GM12878 (cell line): Measurements from ENCODE around the gene TSTD2.

Experiments
- ASH2L ChIP-seq: fragments of 300-600, 200-600 bp; sonication (generic); IDR thresholded peaks from 2 replicates; pipeline ENCODE4 v1.6.1; 2017; ENCODE audit warnings: low read depth, mild to moderate bottlenecking, borderline replicate concordance
- ATF2 ChIP-seq: IDR thresholded peaks from 2 replicates; pipeline ENCODE4 v1.6.1; 2012; ENCODE audit warnings: low read length, inconsistent platforms
- CHD4 ChIP-seq: fragments of 200-600 bp; sonication (generic); IDR thresholded peaks from 2 replicates; pipeline ENCODE4 v1.6.1; 2016; ENCODE audit warnings: mild to moderate bottlenecking
- E2F4 ChIP-seq: IDR thresholded peaks from 2 replicates; pipeline ENCODE4 v1.6.1; 2012; ENCODE audit warnings: low read depth, low read length, improper control_type of control experiment
- FOXM1 ChIP-seq: IDR thresholded peaks from 2 replicates; pipeline ENCODE4 v1.6.1; 2012; ENCODE audit warnings: low read depth, mild to moderate bottlenecking, inconsistent platforms, low read length, moderate library complexity
- GABPA ChIP-seq: IDR thresholded peaks from 2 replicates; pipeline ENCODE4 v1.6.1; 2014; ENCODE audit warnings: antibody characterized with exemption, low read depth, mild to moderate bottlenecking, inconsistent platforms
- MYC ChIP-seq: IDR thresholded peaks from 2 replicates; pipeline ENCODE4 v1.6.1; 2011; ENCODE audit warnings: mild to moderate bottlenecking, low read length, moderate library complexity, inconsistent platforms; ENCODE audit not compliant: insufficient read depth, insufficient replicate concordance, insufficient read length, severe bottlenecking
- POLR2A ChIP-seq: IDR thresholded peaks from 2 replicates; pipeline ENCODE4 v1.6.1; 2011; ENCODE audit warnings: low read depth, mild to moderate bottlenecking, low read length
- POLR2AphosphoS5 ChIP-seq: IDR thresholded peaks from 2 replicates; pipeline ENCODE4 v1.6.1; 2011; ENCODE audit warnings: mild to moderate bottlenecking, low read length, inconsistent platforms
- RCOR1 ChIP-seq: conservative IDR thresholded peaks from 2 replicates; pipeline ENCODE4 v1.6.1; 2012; ENCODE audit warnings: low read depth, low read length, improper control_type of control experiment
- REST ChIP-seq: IDR thresholded peaks from 2 replicates; pipeline ENCODE4 v1.6.1; 2012; ENCODE audit warnings: mild to moderate bottlenecking, low read depth, low read length
- SP1 ChIP-seq: IDR thresholded peaks from one replicate; pipeline ENCODE4 v1.6.1; 2011; ENCODE audit warnings: low read depth, low read length
- TF ChIP-seq, protein P1 (sequence below): fragments of 450-650 bp; IDR thresholded peaks from 2 replicates; pipeline ENCODE4 v1.6.1; 2017; ENCODE audit warnings: mild to moderate bottlenecking
- TF ChIP-seq, protein P2 (sequence below), 3 experiments: IDR thresholded peaks in 2 of 3; conservative IDR thresholded peaks in 1 of 3; 2 replicates each; pipeline ENCODE4 v1.5.1; 2011; ENCODE audit warnings: low read depth in 3 of 3, low read length in 3 of 3, mild to moderate bottlenecking in 3 of 3, control low read depth in 2 of 3, moderate library complexity in 2 of 3, inconsistent platforms in 1 of 3, mixed read lengths in 1 of 3; ENCODE audit not compliant: control insufficient read depth in 2 of 3, insufficient read depth in 1 of 3; ENCODE audit errors: extremely low read depth in 1 of 3

- no peak for TF ChIP-seq ASH2L
- TF ChIP-seq POLR2A, result no peak
- no peak for TF ChIP-seq MYC
- TF ChIP-seq REST, result no peak
- TF ChIP-seq FOXM1, result no peak
- TF ChIP-seq ATF2, result no peak
- TF ChIP-seq, protein P1, sequence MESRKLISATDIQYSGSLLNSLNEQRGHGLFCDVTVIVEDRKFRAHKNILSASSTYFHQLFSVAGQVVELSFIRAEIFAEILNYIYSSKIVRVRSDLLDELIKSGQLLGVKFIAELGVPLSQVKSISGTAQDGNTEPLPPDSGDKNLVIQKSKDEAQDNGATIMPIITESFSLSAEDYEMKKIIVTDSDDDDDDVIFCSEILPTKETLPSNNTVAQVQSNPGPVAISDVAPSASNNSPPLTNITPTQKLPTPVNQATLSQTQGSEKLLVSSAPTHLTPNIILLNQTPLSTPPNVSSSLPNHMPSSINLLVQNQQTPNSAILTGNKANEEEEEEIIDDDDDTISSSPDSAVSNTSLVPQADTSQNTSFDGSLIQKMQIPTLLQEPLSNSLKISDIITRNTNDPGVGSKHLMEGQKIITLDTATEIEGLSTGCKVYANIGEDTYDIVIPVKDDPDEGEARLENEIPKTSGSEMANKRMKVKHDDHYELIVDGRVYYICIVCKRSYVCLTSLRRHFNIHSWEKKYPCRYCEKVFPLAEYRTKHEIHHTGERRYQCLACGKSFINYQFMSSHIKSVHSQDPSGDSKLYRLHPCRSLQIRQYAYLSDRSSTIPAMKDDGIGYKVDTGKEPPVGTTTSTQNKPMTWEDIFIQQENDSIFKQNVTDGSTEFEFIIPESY, result no peak
- TF ChIP-seq GABPA, result no peak
- no peak for TF ChIP-seq SP1
- TF ChIP-seq, protein P2, sequence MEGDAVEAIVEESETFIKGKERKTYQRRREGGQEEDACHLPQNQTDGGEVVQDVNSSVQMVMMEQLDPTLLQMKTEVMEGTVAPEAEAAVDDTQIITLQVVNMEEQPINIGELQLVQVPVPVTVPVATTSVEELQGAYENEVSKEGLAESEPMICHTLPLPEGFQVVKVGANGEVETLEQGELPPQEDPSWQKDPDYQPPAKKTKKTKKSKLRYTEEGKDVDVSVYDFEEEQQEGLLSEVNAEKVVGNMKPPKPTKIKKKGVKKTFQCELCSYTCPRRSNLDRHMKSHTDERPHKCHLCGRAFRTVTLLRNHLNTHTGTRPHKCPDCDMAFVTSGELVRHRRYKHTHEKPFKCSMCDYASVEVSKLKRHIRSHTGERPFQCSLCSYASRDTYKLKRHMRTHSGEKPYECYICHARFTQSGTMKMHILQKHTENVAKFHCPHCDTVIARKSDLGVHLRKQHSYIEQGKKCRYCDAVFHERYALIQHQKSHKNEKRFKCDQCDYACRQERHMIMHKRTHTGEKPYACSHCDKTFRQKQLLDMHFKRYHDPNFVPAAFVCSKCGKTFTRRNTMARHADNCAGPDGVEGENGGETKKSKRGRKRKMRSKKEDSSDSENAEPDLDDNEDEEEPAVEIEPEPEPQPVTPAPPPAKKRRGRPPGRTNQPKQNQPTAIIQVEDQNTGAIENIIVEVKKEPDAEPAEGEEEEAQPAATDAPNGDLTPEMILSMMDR (IDR thresholded peaks at IDR 0.05 in 2 of 3, conservative IDR thresholded peaks at IDR 0.05 in 1 of 3; ENCODE audit: control insufficient read depth in 2 of 3, extremely low read depth in 1 of 3, insufficient read depth in 1 of 3, low read depth in 3 of 3, low read length in 3 of 3), result no peak
- no peak for TF ChIP-seq POLR2AphosphoS5
- no peak for TF ChIP-seq E2F4
- TF ChIP-seq RCOR1, result no peak
- no peak for TF ChIP-seq CHD4
Observed at GRCh38 chr9:97578846-97579245, 54.3 kb downstream of the TSTD2 start.
